Gastroesophageal sphincter (tissue), 3 donors: ENCODE results near the gene NFKB2.

Experiments used
- CTCF ChIP-seq, 4 experiments: fragments of 200-600 bp in 2 of 4; fragments of 450-650 bp in 2 of 4; sonication (generic) in 1 of 4; IDR thresholded peaks; one replicate each; pipeline ENCODE4 v1.5.1; 2017 to 2019; ENCODE audit warnings: antibody characterized with exemption in 4 of 4, mild to moderate bottlenecking in 2 of 4, moderate library complexity in 2 of 4
- POLR2A ChIP-seq, 2 donors: fragments of 450-650 bp; IDR thresholded peaks; one replicate each; pipeline ENCODE4 v1.6.1; 2017; ENCODE audit warnings: antibody characterized with exemption in 2 of 2, mild to moderate bottlenecking in 2 of 2, moderate library complexity in 1 of 2
- POLR2AphosphoS5 ChIP-seq: sonication (generic); formaldehyde crosslinking; IDR thresholded peaks from one replicate; pipeline ENCODE4 v1.6.1; 2017; ENCODE audit warnings: antibody characterized with exemption

GRCh38 chr10:102401342-102401654, 5.8 kb downstream of the NFKB2 start:
- no peak for TF ChIP-seq POLR2A (IDR thresholded peaks at IDR 0.05)
- TF ChIP-seq POLR2AphosphoS5: no peak
- no peak for TF ChIP-seq CTCF (IDR thresholded peaks at IDR 0.05)
